Hematopoietic multipotent progenitor cell treated with erythropoietin and hydrocortisone succinate and interleukin-3 and kit ligand, for 8 days (in vitro differentiated cells): ENCODE data around the gene KAZALD1.
A peak's percentile ranks its signal among the peaks of the same experiment; 100 is the strongest.
"Not testable (repeated sequence)": the region's sequence is repeated elsewhere in the genome, so short reads cannot be mapped to it uniquely, and the experiment has no call there.

Experiments
- DNase-seq: peaks from one replicate; pipeline ENCODE4 v3.0.0-alpha.2; 2015

KAZALD1 gene

DNA sequence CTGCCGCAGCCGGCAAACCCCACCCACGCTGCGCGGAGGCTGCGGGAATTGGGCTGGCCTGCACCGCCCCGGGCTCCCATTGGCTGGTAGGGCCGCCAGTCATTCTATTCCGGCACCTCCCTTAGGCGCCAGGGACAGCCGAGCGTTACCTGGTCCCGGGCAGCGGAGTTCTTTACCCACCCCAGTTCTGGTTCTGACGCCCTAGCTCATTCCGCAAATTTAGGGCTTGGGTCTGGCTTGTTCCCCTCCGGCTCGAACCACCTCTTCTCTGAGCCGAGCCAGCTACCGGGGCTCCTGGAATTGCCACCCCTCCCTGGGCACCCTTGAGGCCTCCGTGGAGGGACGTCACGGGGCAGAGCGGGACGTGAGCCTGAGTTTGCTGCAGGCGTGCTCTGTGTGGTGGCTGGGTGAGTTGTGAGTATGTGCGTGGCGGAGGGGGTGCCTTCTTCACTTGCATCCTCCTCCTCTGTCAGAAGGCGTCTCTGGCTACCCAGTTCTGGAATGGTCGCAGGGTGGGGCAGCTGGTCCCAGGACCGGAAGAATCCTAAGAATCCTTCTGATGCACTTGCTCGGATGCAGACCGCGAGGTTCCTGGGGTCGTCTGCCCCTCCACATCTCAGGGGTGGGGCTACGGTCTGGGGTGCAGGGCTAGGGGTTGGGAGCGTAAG, 30.5 kb upstream of the KAZALD1 start, which contains the start of the genes PDZD7 and SFXN3:
Gene PDZD7, minus strand, starts transcription at position 2 of the 668 bp plus-strand sequence. CDS start 910 bp downstream, outside the sequence.
Gene SFXN3, plus strand, starts transcription at position 107 of the 668 bp plus-strand sequence. CDS start 3,461 bp downstream, outside the sequence.
- DNase-seq: peak; percentile 90

DNA sequence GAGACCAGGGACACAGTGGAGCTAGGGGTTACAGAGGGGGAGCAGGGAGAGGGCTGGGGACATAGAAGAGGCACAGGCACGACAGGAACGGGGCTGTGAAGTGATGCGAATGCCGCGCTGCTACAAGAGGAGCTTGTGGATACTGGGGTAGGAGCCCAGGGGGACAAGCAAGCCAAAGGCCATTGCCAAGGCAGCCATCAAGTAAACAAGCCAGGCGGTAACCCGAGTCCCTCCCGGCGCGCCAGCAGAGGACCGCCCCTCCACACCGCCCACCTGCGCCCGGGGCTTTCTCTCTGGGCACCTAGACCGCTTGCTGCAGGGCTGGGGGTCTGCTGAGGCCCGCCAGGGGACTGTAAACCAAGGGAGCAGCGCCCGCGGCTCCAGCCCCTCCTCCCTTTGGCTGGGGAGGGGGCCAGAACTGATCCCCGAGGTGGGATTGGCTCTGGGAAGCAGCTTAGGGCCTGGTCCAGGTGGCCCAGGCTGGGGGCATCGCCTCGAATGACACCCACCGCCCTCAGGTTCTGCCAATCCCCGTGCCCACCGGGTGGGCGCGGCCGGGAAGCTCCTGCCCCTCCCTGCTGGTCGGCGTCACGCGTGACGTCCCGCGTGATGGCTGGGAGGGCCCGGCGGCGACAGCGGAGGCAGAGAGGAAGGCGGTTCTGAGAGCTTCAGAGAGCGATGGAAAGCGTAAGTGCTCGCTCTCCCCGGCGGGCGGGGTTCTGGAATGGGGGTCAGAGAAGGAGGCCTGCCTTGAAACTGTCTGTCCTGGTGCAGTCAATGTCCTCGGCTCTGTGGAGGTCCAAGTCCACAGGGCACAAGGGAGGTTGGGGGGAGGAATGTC, 29.8 kb upstream of the KAZALD1 start:
- DNase-seq: peak; percentile 38

DNA sequence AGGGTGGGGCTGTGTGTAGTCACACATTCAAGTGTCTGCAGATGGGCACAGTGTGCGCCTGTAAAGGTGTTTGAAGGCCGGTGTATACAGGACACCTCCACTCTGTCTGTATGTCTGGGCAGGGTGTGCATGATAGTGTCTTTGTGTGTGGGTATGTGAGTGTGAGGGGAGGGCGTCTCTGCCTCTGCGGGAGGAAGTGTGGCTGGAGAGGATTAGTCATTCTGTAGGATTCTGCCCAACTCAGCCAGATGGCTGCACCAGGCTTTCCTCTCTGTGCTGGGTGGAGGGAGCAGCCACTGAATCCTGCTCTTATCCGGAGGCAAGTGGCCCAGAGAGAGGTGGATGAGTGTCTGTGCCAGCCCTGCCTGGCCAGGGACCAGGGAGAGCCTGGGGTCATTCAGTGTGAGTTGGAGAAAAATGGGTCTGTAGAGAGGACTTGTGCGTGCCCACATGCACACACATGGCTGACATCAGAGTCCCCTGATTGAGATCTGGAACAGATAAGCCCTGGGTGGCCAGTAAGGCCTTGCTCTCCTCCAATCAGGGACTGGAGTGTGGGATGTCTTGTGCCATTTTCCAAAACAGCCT, 29.1 kb upstream of the KAZALD1 start:
- DNase-seq: peak; percentile 77

DNA sequence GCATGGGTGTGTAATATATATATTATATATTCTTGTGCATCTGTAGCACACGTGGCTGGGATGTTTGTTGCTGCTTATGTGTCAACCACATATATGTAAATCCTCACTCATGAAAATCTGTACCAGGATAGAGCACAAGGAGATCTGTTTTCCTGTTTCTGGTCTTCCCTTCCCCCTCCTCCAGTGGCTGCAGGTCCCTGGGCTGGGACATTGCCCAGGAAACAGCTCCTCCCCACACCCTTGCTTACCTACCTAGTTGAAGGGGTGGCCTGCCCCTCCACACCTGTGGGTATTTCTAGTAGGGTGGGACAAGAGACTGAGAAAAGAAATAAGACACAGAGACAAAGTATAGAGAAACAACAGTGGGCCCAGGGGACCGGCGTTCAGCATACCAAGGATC, 28.5 kb upstream of the KAZALD1 start:
- no peak for DNase-seq

DNA sequence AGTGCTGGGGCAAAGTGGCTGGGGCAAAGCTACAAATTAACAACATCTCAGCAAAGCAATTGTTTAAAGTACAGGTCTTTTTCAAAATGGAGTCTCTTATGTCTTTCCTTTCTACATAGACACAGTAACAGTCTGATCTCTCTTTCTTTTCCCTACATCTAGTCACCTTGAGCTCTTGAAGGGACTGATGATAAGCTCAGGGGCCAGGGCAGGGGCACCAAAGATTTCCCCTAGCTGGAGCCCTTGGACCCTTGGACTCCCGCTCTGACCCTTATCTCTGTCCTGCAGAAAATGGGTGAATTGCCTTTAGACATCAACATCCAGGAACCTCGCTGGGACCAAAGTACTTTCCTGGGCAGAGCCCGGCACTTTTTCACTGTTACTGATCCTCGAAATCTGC, 27.4 kb upstream of the KAZALD1 start:
- DNase-seq: not testable (repeated sequence)

DNA sequence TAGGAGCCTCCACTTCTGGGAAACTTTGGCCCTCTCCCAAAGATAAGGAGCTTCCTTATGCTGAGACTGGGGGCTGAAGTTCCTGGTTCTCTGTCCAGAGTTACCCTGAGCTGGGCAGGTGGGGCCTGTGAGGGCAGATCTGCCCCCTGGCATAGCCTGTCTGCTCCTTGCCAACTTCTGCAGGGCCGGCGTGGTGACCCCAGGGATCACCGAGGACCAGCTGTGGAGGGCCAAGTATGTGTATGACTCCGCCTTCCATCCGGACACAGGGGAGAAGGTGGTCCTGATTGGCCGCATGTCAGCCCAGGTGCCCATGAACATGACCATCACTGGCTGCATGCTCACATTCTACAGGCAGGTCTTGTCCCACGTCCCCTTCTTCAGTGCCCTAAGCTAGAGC, 26.5 kb upstream of the KAZALD1 start:
- no peak for DNase-seq

DNA sequence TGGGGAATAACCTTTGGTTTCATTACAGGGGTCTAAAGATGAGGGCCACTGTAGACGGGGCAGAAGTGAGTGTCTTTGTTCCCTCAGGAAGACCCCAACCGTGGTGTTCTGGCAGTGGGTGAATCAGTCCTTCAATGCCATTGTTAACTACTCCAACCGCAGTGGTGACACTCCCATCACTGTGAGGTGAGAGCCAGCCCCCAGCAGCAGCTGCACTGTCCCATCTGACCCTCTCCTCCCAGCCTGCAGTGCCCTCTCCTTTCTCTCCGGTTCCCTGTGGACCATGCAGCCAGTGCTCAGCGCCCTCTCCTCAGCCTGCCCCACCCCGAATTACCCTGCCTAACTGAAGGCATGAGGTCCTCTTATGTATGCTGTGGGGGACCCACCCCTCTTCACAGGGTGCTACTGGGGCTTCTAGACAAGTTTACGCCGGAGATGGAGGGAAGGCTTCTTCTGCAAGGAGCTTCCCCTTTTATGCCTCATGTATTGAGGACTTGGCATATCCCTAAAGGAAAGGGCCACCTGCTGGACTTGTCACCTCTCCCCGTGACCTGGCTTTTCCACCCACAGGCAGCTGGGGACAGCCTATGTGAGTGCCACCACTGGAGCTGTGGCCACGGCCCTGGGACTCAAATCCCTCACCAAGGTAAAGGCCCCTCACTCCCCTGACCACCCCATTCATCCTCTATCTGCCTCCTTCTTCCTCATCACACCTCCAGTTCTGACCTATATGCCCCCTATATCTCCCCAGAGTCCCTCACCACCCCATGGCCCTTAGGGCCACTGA, 25.7 kb upstream of the KAZALD1 start:
- no peak for DNase-seq

DNA sequence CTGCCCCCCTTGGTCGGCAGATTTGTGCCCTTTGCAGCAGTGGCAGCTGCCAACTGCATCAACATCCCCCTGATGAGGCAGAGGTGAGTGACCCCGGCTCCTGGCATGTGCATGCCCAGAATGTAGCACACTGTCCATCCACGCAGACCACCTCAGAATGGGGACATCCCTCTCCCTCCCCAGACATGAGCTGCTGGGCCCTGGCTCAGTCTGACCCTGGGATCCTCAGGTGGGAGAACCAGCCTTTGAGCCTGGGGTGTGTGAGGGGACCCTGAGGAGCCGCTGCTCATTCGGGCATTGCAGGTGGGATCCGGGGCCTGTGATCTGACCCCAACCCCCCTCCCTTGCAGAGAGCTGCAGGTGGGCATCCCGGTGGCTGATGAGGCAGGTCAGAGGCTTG, 25.1 kb upstream of the KAZALD1 start:
- DNase-seq: no peak

DNA sequence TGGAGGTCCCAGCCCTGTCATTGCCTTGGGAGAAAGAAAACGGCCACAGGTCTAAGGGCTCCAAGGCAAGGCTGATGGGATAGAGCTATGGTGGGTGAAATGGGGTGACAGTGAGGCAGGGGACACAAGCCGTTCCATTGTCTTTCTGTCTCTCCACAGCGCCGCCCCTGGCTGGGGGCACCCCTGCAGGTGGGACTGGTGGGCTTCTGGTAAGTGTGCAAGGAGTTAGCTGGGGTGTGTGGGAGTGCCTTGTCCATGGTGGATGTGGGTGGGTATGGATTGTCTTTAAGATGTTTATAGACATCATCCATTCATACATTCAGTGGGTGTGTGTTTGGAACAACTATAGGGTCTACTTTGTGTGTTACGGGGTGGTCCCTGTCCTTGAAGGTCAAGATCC, 23.3 kb upstream of the KAZALD1 start:
- DNase-seq: no peak

DNA sequence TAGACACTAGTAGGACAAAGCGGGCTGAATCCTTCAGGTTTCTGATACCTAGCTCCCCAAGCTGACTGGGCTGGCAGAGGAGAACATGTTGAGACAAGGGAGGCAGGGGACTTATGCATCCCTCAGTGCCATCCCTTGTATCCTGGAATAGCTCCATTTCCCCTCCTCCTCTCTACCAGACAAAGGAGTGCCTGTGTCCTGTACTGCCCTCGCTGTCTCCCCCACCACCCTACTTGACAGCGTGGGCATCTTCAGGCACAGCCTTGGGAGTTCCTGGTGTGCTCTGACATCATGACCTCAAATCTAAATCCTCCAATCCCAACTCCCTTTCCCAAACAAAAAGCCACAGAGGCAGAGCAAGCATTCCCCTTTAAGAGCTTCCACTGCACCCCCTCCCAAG, 21.7 kb upstream of the KAZALD1 start:
- DNase-seq: no peak

DNA sequence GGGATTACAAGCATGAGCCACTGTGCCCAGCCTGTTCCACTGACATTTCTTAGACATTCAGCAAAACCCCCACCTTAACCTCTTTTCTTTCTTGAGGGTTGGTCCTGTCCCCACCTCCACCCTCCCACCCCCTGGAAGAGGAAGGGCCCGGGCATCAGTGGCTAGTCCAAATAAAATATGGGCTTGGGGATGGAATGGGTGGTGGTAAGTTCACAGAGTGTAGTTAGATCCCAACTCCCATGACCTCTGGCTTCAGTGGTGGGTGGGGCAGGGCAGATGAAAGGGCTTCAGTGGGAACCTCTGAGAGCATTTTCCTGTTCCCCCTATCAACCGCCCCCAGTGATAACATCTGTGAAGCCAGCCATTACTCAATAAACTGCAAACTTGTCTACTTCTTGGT, 20.9 kb upstream of the KAZALD1 start:
- DNase-seq: no peak

DNA sequence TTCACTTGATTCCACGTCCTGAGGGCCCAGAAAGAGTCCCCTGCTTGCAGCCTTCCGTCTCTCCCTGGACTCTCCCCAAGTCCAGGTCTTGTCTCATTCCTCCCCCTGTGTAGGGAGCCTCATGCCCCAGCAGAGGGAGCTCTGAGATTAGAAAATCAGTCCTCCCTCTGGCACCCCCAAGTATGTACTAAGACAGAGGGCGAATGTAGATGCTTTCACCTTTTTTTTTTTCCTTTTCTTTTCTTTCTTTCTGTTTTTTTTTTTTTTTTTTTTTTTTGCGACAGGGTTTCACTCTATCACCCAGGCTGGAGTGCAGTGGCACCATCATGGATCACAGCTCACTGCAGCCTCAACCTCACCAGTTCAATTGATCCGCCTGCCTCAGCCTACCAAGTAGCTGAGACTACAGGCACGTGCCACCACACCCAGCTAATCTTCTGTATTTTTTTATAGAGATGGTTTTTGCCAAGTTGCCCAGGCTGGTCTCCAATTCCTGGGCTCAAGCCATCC, 20.5 kb upstream of the KAZALD1 start:
- DNase-seq: peak; percentile 91

DNA sequence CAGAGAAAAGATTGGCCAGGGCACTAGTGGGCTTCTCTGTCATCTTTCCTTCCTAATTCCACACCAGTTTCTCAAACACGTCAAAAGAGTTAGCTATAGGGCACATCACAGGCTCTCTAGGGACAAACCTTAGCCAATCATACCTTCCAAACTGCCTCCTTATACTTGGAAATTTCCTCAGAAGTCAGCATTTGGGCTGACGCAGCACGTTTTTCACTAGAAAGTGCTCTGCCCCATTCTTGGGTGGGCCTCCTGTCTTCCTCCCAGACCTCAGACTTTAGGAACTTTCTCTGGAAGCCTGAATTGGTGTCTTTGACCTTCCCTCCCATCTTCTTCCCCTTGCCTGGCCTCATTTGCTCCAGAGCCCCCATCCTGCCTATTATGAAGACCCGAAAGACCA, 19.7 kb upstream of the KAZALD1 start:
- no peak for DNase-seq

DNA sequence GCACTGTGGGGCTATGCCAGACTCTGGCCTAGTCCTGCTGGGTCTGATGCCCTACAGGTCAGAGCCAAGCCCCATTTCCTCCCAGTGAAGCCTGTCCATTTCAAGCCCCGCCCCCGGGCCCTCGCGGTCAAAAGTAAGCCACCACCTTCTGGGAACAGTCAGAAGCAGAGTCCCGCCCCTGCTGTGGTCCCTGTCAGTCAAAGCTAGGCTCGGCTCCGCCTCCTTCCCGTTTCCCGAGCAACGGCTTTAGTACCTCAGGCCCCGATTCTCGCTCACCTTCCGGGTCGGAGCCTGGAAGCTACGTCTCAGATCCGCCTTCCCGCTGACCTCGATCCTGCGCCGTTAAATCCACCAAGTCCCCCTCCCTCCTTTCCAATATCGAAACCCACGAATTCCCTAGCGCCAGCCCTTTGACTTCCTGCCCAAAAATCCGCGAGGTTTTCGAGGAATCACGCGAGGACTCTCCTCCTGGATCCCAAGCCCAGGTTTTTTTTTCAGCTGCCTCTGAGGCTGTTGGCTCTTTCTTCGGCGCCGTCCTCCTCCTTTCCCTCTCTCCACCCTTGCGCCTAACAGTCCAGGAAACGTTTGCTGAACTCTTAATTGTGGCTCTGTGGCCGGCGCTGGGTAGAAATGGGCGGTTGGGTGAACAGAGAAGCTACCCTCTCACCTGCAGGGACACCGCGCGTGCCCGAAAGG, 19.0 kb upstream of the KAZALD1 start:
- peak; percentile 96 for DNase-seq

DNA sequence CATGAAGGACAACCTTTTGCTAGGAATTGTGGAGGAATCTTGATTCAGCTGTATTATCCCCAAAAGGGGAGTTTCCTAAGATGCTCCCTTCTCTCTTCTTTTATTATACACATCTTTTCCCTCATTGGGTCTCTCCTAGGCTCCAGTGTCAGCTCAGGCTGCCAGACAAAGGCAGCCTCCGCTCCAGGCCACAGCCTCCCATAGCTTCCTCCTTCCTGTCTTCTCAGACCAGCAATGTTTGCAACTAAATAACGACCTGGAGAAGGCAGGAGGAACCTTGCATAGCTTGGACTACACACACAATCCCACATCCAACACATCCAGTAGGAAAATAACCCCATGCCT, 18.5 kb upstream of the KAZALD1 start:
- no peak for DNase-seq

DNA sequence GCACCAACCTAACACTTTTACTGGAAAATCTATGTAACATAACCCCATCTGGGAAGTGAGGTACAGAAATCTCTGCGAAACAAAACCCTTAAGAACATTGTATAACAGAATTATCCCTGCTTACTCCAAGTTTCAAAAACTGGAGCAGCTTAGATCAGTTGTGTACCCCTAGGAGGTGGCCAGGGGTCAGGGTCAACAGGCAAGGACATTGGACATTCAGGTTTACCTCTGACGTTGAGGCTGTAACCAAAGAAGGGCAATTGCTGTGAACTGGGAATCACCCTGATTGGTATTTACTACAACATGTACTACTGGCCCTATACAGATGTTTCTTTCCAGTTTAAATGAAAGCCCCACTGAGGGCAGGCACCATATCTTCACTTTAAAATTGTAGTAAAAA, 17.7 kb upstream of the KAZALD1 start:
- no peak for DNase-seq

DNA sequence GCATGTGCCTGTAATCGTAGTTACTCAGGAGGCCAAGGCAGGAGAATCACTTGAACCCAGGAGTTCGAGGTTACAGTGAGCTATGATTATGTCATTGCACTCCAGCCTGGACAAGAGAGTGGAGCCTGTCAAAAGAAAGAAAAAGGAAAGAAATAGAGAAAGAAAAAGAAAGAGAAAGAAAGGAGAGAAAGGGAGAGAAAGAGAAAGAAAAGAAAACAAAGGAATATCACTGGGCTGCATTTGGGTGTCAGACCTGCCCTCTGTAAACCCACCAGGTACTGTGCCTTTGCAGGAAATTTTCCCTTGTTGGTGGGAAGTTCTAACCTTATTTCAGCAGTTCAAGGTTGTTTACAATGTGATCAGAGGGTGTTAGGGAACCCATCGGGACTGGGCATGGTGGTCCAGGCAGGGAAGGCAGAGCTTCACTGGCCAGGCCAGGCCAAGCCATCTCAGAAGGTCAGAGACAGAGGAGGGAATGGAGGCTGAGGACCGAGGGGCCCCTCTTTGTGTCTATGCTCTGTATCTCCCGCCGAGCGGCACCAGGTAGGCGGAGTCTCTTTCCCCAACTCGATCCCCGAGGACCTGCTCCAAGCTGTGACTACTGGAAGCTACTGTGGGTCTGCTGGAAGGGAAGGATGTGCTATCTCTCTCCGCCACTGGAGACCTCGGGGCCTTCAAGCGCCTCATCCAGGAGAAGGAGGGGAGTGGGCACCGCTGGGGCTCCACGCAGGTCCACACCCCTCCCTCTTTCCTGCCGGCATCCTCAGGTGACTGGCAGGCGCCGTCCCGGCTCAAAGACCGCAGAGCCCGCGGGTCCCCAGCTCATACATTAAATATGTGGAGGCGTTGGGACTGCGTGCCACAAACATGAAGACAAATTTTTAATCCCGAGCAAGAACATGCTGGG, 15.2 kb upstream of the KAZALD1 start:
- no peak for DNase-seq

DNA sequence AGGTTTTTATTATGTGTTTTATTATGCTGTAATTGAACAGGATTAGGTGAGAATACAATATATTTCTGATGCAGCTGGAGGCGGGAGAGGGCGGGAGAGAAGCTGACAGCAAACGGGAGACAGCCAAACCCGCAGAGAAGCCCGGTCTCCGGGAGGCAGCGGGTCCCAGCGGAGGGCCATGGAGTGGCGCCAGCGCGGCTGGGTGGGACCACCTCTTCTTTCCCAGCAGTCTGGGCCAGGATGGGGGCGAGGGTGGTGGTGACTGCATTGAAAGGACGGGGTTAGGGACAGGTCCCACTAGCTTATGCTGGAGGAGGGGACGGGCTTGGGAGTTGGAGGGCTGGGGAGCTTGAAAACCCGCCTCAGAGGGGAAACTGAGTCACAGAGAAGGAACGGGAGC, 14.5 kb upstream of the KAZALD1 start:
- DNase-seq: no peak

DNA sequence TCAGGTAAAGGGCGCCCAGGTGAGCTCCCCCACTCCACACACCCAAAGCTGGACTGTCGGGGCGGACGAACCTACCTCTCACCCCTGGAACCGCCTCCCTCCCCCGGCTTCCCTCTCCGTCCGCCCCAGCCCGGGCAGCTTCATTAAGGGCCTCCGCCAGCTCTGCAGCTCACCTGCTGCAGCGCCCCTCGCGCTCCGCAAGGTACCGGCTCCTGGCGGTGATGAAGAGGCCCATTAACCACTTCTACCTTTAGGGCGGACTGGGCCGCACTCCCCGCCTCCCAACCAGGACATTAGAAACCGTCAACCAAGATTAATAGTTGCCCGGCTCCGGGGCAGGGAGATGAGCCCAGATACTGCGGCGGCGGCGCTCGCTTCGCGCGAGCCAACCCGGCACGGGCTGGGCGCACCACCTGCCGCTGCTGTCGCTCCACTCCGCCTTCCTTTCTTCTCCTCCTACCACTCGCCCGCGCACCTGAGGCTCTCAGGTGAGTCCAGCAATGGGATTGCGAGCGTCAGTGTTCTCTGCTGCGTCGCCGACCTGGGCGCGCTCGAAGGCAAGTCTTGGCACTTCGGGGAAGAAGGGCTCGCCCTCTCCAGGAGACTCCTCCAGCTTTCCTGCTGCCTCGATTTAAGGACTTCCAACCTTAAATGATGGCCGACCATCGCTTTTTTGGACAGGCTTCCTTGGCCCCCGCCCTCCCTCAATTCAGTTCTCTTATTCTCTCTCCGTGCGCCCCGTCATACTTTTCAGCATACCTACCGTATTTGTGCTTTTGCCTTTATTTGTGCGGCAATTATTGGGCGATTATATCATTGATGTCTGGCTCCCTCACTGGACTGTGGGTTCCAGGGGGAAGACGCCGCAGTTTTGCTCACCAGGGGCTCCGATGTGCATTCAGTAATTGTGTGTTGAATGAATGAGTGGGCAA, 13.6 kb upstream of the KAZALD1 start:
- DNase-seq: no peak
